SK-N-SH treated with all-trans-retinoic acid at 6 μM for 48 hours (cell line): ENCODE results near the gene AMFR.

Experiments used
- ARNTL ChIP-seq: fragments of 450-650 bp; formaldehyde crosslinking; IDR thresholded peaks from 2 replicates; pipeline ENCODE4 v1.5.0; 2020; ENCODE audit warnings: low read depth, mild to moderate bottlenecking, moderate library complexity, borderline replicate concordance
- BACH2 ChIP-seq: fragments of 250-450 bp; sonication (Bioruptor Pico); IDR thresholded peaks from 2 replicates; pipeline ENCODE4 v1.9.0; 2021; ENCODE audit warnings: mild to moderate bottlenecking, borderline replicate concordance
- CREB5 ChIP-seq: fragments of 250-450 bp; sonication (Bioruptor Pico); IDR thresholded peaks from 2 replicates; pipeline ENCODE4 v1.5.1; 2020; ENCODE audit warnings: low read depth, mild to moderate bottlenecking, moderate library complexity
- CSRNP3 ChIP-seq: fragments of 250-450 bp; sonication (Bioruptor Pico); IDR thresholded peaks from 2 replicates; pipeline ENCODE4 v1.5.1; 2021; ENCODE audit warnings: mild to moderate bottlenecking, moderate library complexity
- GLIS3 ChIP-seq: fragments of 250-450 bp; sonication (Bioruptor Pico); IDR thresholded peaks from 2 replicates; pipeline ENCODE4 v1.5.0; 2020; ENCODE audit warnings: mild to moderate bottlenecking, moderate library complexity
- PATZ1 ChIP-seq: fragments of 250-450 bp; sonication (Bioruptor Pico); IDR thresholded peaks from 2 replicates; pipeline ENCODE4 v1.8.0; 2020; ENCODE audit warnings: mild to moderate bottlenecking, moderate library complexity, borderline replicate concordance
- RARB ChIP-seq: fragments of 250-450 bp; sonication (Bioruptor Pico); IDR thresholded peaks from 2 replicates; pipeline ENCODE4 v1.8.0; 2021; ENCODE audit warnings: mild to moderate bottlenecking, moderate library complexity
- TCF4 ChIP-seq: fragments of 250-450 bp; sonication (Bioruptor Pico); IDR thresholded peaks from 2 replicates; pipeline ENCODE4 v1.8.0; 2021; ENCODE audit warnings: mild to moderate bottlenecking, moderate library complexity, borderline replicate concordance
- ZFP3 ChIP-seq: fragments of 250-450 bp; sonication (Bioruptor Pico); IDR thresholded peaks from 2 replicates; pipeline ENCODE4 v1.5.0; 2020; ENCODE audit warnings: mild to moderate bottlenecking, moderate library complexity
- ZFP30 ChIP-seq: fragments of 450-650 bp; formaldehyde crosslinking; IDR thresholded peaks from 2 replicates; pipeline ENCODE4 v1.5.0; 2022; ENCODE audit warnings: mild to moderate bottlenecking, moderate library complexity
- ZNF70 ChIP-seq: fragments of 450-650 bp; formaldehyde crosslinking; IDR thresholded peaks from 2 replicates; pipeline ENCODE4 v1.5.0; 2020; ENCODE audit warnings: mild to moderate bottlenecking, moderate library complexity
- ZNF8 ChIP-seq: fragments of 450-650 bp; formaldehyde crosslinking; IDR thresholded peaks from 2 replicates; pipeline ENCODE4 v1.5.0; 2020; ENCODE audit warnings: mild to moderate bottlenecking, moderate library complexity

GRCh38 chr16:56401482-56401881 lies 23.9 kb downstream of the AMFR start:
- TF ChIP-seq PATZ1 (CRISPR knock-in tag), result no peak
- TF ChIP-seq ZNF70 (CRISPR knock-in tag), result no peak
- no peak for TF ChIP-seq ARNTL (CRISPR knock-in tag)
- TF ChIP-seq CREB5 (CRISPR knock-in tag), result no peak
- TF ChIP-seq CSRNP3 (CRISPR knock-in tag), result no peak
- no peak for TF ChIP-seq ZFP3 (CRISPR knock-in tag)
- TF ChIP-seq ZNF8 (CRISPR knock-in tag), result no peak
- TF ChIP-seq GLIS3 (CRISPR knock-in tag), result no peak
- TF ChIP-seq ZFP30 (CRISPR knock-in tag), result no peak
- TF ChIP-seq TCF4 (CRISPR knock-in tag), result no peak
- no peak for TF ChIP-seq RARB (CRISPR knock-in tag)
- TF ChIP-seq BACH2 (CRISPR knock-in tag), result no peak
